T-helper 2 cell treated with Interferon-gamma antibody and Interleukin-4, amounts not matched to agents 100 ng/mL and 5 ng/mL, for 36 hours (primary cell): ENCODE results near the gene SFXN1. TPM values are rescaled to one million over a fixed set of nuclear protein-coding genes. Genes with fewer than 3 reads are reported as not detected.

Source experiments
- intact Hi-C: fragments of 100-400 bp; cut with micrococcal nuclease; formaldehyde crosslinking; loops from one replicate; pipeline ENCODE4 v1.15.1; 2023
- total RNA-seq: library from RNA; stranded (reverse); gene quantifications from 2 replicates; pipeline ENCODE4 v1.2.3, GENCODE V29; 2022

SFXN1 gene
- total RNA-seq, 1 donor from 2014 or later: 184 TPM

DNA sequence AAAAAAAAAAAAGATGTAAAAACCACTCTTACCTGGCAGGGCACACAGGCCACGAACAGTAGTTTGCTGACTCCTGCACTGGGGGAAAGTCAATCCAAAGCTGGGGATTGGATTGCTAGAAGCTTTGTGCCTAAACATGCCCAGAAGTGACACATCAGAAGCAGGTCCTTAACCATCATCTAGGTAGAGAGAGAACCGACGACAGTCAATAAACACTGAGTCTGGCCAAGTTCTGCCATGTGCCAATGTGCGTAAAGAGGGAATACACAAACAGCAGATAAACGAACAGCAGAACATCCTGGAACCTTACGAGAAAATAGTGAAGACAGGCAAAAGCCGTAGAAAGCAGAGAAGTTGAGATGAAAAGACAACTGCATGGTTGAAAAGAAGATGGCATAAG, 14.9 kb downstream of the SFXN1 start:
- intact Hi-C loops: no loop called here

DNA sequence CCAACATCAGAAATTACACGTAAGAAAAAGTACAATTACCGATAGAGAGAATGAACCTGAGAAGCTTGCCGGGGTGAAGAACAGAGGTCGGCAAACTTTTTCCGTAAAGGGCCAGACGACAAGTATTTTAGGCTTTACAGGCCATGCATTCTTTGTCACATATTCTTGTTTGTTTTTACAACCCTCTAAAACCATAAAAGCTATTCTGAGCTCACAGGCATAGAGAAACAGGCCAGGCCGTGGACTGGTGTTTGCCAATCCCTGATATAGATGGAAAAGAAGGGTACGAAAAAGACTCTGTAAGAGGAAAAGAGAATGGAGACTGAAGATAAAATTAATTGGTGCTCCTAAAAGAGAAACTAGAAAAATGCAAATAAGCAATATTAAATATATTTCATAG, 15.4 kb downstream of the SFXN1 start:
- intact Hi-C loops: no loop called here

- intact Hi-C loops: no loop called here
These were observed 16.2 kb downstream of the SFXN1 start for GRCh38 chr5:175494264-175495183.

DNA sequence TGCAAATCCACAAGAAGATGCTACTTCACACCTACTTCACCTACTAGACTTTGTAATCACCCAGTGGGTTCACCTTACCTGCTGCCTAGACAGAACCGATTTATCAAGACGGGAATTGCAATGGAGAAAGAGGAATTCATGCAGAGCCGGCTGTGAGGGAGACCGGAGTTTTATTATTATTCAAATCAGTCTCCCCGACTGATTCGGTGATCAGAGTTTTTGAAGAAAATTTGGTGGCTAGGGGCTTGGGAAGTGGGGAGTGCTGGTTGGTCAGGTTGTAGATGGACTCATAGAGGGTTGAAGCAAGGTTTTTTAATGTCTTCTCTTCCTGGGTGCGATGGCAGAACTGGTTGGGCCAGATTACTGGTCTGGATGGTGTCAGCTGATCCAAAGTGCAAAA, 23.4 kb downstream of the SFXN1 start:
- intact Hi-C loops: no loop called here

- intact Hi-C loops: loop anchor here (1.0 kb wide), 1 partner anchor 10 kb away; no protein-coding TSS in a partner anchor
These were observed 29.3 kb downstream of the SFXN1 start for GRCh38 chr5:175507671-175508070.

GRCh38 chr5:175508896-175509295, 30.5 kb downstream of the SFXN1 start:
- intact Hi-C loops: loop anchor here (1.0 kb wide), 1 partner anchor 8 kb away; no protein-coding TSS in a partner anchor

DNA sequence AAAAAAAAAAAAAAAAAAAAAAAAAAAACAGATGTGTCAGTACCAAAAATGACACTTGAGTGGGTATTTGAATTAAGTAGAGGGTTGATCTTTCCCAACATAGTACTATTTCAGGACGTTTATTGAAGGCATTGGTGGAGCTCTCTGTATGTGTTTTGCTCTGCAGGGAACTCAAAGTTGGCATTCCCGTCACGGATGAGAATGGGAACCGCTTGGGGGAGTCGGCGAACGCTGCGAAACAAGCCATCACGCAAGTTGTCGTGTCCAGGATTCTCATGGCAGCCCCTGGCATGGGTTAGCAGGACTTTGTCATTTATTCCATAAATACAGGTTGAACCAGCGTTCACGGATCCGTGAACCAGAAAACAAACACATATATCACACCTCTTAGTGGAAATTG, 34.9 kb downstream of the SFXN1 start:
- intact Hi-C loops: loop anchor here (10.0 kb wide), 1 partner anchor 1022 kb away; the partner anchor contains the start of gene RNF44

GRCh38 chr5:175513726-175514125, 35.4 kb downstream of the SFXN1 start:
- intact Hi-C loops: loop anchor here (10.0 kb wide), 1 partner anchor 1021 kb away; the partner anchor contains the start of gene RNF44

- intact Hi-C loops: loop anchor here (1.0 to 10.0 kb wide), 3 partner anchors 9 to 1018 kb away; partner anchors contain the start of genes RNF44 and SFXN1
These were observed 38.8 kb downstream of the SFXN1 start for GRCh38 chr5:175516933-175517823.

- intact Hi-C loops: loop anchor here (1.0 to 10.0 kb wide), 3 partner anchors 10 to 1017 kb away; partner anchors contain the start of genes RNF44 and SFXN1
These were observed 39.6 kb downstream of the SFXN1 start for GRCh38 chr5:175517824-175518450.

DNA sequence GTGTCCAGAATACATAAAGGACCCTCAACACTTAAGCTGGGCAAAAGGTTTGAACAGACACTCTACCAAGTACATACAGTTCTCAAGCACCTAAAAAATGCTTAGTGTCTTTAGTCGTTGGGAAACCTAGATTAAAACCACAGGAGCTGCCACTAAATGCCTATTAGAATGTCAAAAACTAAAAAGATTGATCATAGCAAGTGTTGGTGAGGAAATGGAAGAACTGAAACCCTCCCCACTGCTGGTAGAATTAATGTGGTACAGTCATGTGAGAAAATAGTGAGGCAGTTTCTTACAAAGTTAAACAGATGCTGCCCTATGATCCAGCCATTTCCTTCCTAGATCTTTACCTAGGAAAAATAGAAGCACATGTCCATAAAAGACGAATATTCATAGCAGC, 40.6 kb downstream of the SFXN1 start:
- intact Hi-C loops: loop anchor here (10.0 kb wide), 1 partner anchor 1016 kb away; the partner anchor contains the start of gene RNF44

DNA sequence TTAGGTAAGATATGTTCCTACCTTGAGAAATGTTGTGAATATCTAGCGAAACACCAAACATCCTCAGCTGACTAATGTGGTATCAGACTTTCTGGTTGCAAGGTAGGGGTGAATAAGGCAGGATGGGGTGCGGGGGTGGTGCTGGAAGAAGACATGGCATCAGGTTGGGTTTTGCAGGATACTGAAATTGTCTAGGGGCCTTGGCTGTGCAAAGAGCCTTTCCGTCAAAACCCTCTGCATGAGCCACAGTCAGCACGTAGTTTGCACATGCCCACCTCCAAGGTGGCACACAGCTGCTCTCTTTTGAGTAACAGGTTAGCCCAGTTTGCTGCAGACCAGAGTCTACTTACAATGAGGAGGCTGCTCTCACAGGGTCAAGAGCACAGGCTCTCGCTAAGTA, 42.0 kb downstream of the SFXN1 start:
- intact Hi-C loops: loop anchor here (5.0 kb wide), 1 partner anchor 377 kb away; no protein-coding TSS in a partner anchor

- intact Hi-C loops: loop anchor here (1.0 to 5.0 kb wide), 2 partner anchors 132 to 376 kb away; no protein-coding TSS in a partner anchor
These were observed 42.5 kb downstream of the SFXN1 start for GRCh38 chr5:175520873-175521272.

- intact Hi-C loops: loop anchor here (1.0 to 5.0 kb wide), 2 partner anchors 132 to 376 kb away; no protein-coding TSS in a partner anchor
These were observed 43.0 kb downstream of the SFXN1 start for GRCh38 chr5:175521313-175521833.

GRCh38 chr5:175523292-175523691, 44.9 kb downstream of the SFXN1 start:
- intact Hi-C loops: loop anchor here (5.0 kb wide), 1 partner anchor 374 kb away; no protein-coding TSS in a partner anchor

GRCh38 chr5:175524211-175524610, 45.9 kb downstream of the SFXN1 start:
- intact Hi-C loops: loop anchor here (5.0 kb wide), 1 partner anchor 373 kb away; no protein-coding TSS in a partner anchor

- intact Hi-C loops: no loop called here
These were observed 48.3 kb downstream of the SFXN1 start for GRCh38 chr5:175526691-175527090.

DNA sequence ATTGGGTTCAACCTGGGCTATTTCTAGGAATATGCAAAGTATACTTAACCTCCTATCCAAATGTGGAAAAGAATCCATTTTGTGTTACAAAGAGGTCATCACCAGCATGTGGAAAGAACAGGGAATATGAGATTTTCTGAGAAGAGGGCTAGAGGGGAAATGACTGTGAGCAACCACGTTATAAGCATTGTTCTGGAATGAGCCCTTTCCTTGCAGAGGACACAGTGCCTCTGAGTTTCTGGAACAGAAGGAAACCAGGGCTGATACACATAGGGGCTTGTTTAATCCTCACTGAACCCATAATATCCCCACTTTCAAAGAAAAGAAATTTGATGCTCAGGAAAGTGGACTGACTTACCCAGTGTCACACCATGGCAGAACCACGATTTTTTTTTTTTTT, 53.0 kb downstream of the SFXN1 start:
- intact Hi-C loops: no loop called here

DNA sequence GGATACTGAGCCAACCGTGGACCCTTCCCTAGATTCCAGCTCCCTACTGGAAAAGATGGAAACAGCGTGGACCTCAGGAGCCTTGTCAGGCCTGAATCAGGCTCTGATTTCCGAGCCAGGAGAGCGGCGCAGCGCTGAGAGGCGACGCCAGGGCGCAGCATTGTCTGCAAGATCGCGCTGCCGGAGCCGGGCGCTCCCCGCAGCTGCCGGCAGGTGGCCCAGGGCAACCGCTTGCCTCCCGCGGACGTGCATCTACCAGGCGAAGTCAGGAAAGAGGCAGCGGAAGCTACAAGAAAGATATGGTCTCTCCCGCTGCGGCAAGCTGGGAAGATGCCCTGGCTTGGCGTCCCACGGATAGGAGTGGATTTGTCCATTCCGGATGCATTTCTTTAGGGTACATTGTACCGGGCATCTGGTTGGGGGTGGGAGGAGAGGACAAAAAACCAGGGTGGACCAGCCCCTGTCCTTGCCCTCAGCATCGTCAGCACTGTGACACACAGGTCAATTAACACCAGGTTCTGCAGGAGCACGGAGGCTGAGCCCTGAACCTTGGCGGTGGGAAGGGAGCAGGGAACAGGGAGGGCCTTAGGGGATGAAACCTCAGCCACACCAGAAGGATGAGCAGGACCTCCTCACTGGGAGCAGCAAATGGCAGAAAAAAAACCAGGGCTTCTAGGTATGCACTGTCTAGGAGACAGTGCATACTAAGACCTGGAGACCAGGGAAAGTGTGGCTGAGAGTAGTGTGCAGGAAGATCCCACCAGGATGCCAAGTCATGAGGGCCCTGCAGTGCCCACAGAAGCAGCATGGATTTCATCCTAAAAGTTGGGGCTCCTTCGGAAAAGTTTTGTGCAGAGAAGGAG, 55.9 kb downstream of the SFXN1 start:
- intact Hi-C loops: loop anchor here (1.0 to 2.0 kb wide), 5 partner anchors 118 to 184 kb away; partner anchors contain the start of gene HRH2
